ENCODE data around the gene SLC6A6.

DNA sequence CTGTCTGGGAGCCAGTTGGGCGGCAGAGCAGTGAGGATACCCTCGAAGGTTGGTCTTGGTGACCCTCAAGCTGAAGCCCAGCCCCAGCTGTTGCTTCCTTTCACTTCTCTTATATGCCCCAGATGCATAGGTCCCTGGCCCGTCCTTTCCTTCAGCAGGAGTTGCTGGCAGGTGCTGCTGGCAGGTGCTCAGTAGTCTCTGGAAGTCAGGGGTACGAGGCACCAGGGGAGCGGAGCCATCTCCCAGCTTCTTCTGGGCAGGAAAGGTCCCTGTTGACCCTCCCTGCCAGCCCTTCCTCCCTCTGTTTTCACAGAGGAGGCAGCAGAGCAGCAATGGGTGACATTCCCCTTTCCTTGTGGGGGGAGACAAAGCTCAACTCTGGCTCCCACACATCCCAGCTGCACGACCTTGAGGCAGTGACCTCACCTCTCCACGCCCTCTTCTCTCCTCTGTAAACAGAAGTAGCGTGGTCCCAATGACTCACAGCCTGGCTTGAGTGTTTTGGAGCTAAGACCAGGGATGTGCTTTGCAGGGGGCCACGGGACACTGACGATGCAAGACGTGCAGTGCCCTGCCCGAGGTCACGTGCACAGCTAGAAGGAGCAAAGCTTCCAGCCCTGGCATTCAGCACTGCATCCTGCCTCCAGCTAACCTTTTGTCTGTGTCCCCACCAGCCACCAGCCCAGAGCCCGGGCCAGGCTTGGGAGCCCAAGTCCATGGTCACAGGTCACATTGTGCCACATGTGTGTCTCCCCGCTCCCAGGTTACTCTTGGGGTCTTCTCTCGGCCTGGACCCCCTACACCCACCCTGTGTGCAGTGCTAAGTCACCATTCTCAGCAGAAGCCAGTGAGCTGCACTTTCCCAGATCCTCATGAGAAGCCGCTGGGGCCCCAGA is 49.7 kb downstream of the SLC6A6 start:
- TF ChIP-seq CTCF (IDR thresholded peaks at IDR 0.05; ENCODE audit: borderline replicate concordance, extremely low read depth, low read length, poor library complexity, severe bottlenecking), result no peak
- TF ChIP-seq EZH2 (IDR thresholded peaks at IDR 0.05; ENCODE audit: borderline replicate concordance, low read depth, low read length, severe bottlenecking), result no peak
